PC-9 (cell line): Measurements from ENCODE around the gene C1QTNF12.

Experiments used
- CTCF ChIP-seq: fragments of 200-600 bp; sonication (generic); conservative IDR thresholded peaks from 2 replicates; pipeline ENCODE4 v1.6.1; 2017; ENCODE audit warnings: mixed run types, antibody characterized with exemption, mild to moderate bottlenecking, moderate library complexity
- EZH2 ChIP-seq: fragments of 200-600 bp; sonication (generic); IDR thresholded peaks from 2 replicates; pipeline ENCODE4 v1.8.0; 2017; ENCODE audit warnings: antibody characterized with exemption, low read depth

DNA sequence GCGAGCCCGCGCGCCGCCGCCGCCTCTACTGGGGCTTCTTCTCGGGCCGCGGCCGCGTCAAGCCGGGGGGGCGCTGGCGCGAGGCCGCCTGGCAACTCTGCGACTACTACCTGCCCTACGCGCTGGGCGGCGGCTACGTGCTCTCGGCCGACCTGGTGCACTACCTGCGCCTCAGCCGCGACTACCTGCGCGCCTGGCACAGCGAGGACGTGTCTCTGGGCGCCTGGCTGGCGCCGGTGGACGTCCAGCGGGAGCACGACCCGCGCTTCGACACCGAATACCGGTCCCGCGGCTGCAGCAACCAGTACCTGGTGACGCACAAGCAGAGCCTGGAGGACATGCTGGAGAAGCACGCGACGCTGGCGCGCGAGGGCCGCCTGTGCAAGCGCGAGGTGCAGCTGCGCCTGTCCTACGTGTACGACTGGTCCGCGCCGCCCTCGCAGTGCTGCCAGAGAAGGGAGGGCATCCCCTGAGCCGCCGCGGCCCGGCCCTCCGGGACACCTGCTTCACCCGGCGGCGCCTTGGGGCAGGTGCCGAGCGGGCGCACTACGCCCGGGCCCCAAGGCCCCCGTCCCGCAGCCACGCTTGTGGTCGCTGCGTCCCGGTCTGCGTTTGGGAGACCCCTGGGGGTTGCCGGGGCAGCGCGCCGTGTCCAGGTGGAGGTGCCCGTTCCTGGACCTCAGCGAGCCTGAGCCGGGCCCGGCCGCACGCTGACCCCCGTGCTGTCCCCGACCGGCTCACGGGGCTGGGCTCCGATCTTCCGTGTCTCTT, 13.5 kb downstream of the C1QTNF12 start:
- no peak for TF ChIP-seq CTCF
- TF ChIP-seq EZH2, result no peak
